LNCAP (cell line): ENCODE measurements around the gene USP32.

Experiments
- CTCF ChIP-seq: fragments of 450-650 bp; IDR thresholded peaks from 2 replicates; pipeline ENCODE4 v1.5.1; 2017; ENCODE audit warnings: mild to moderate bottlenecking

The USP32 gene

GRCh38 chr17:60165223-60165622 lies 226.7 kb downstream of the USP32 start:
- TF ChIP-seq CTCF: no peak

- TF ChIP-seq CTCF: no peak
Observed at GRCh38 chr17:60164697-60165096, 227.2 kb downstream of the USP32 start.

- no peak for TF ChIP-seq CTCF
Observed at GRCh38 chr17:60164164-60164563, 227.8 kb downstream of the USP32 start.

- no peak for TF ChIP-seq CTCF
Observed at GRCh38 chr17:60163108-60163784, 228.7 kb downstream of the USP32 start.

- TF ChIP-seq CTCF: no peak
Observed at GRCh38 chr17:60161598-60162330, 230.2 kb downstream of the USP32 start.

GRCh38 chr17:60160829-60161501 lies 231.0 kb downstream of the USP32 start:
- no peak for TF ChIP-seq CTCF

- TF ChIP-seq CTCF: no peak
Observed at GRCh38 chr17:60159479-60159866, 232.5 kb downstream of the USP32 start.
